ENCODE data around the gene NHLRC2. TPM values are rescaled to one million over a fixed set of nuclear protein-coding genes. Genes with fewer than 3 reads are reported as not detected.

Gene NHLRC2
- total and polyA plus RNA-seq, 8 donors, result 2.8 to 112 (median 16.4) TPM

DNA sequence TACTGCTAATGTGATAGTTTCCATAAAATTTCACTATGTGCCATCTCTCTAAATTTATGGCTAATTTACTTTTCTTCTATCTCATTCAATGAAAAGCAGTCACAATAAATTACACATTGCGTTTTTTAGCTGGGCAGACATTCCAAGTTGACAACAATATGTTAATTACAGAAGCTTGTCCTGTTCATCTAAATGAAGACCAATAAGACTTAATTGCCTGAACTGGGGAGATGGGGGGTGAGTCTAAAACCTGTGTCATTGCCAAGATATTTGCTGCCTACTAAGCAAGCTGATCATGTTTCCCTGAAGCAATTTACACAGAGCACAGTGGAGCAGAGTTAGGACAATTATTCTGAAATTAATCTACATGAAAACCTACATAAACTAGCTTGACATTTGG lies 99.9 kb downstream of the NHLRC2 start:
- Histone ChIP-seq H3K4me3 (no peak overlapping the region), H3K27me3 (no peaks in the 10 kb centered on the region), H3K27ac (no peak overlapping the region), H3K4me1 (peaks cover 11 to 36% (median 30%) of the 10 kb centered on the region in 4 donors), H3K36me3 (no peaks in the 10 kb centered on the region), H3K9me3 (no peaks in the 10 kb centered on the region)
- TF ChIP-seq, protein P1, sequence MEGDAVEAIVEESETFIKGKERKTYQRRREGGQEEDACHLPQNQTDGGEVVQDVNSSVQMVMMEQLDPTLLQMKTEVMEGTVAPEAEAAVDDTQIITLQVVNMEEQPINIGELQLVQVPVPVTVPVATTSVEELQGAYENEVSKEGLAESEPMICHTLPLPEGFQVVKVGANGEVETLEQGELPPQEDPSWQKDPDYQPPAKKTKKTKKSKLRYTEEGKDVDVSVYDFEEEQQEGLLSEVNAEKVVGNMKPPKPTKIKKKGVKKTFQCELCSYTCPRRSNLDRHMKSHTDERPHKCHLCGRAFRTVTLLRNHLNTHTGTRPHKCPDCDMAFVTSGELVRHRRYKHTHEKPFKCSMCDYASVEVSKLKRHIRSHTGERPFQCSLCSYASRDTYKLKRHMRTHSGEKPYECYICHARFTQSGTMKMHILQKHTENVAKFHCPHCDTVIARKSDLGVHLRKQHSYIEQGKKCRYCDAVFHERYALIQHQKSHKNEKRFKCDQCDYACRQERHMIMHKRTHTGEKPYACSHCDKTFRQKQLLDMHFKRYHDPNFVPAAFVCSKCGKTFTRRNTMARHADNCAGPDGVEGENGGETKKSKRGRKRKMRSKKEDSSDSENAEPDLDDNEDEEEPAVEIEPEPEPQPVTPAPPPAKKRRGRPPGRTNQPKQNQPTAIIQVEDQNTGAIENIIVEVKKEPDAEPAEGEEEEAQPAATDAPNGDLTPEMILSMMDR (IDR thresholded peaks at IDR 0.05), result no peak
- TF ChIP-seq POLR2A (IDR thresholded peaks at IDR 0.05), result no peak
- no peak for TF ChIP-seq EP300 (IDR thresholded peaks at IDR 0.05)
- no peak for TF ChIP-seq POLR2AphosphoS5 (IDR thresholded peaks at IDR 0.05)
- no peak for DNase-seq
- intact Hi-C loops (cut with DNase I; ENCODE audit: low total_unique reads), result no loop called here
- 83 to 95% (median 92%) methylated on average over 1 of the region's 1 CpG for WGBS, 5 donors

DNA sequence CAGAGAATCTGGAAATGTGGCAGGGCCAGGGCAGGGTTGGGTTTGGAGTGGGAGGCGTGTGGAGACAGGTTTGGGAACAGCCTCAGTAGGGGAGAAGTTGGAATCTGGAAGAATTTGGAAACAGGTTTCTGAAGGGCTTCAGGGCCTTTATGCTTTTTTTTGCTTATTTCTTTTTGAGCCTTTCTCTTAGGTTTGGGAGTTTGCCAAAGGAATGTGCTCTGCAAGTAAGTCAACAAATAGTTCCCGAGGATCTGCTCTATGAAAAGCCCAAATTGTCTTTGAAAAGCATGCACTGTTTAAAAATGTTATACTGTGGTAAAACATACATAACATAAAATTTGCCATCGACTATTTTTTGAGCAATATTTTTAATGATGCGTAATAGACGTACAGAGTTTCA lies 102.6 kb downstream of the NHLRC2 start:
- WGBS, 5 donors, result 61 to 71% (median 64%) methylated on average over 5 of the region's 5 CpGs
- Histone ChIP-seq H3K4me3 (no peak overlapping the region), H3K27ac (peak overlapping the region in 3 of 5 donors; percentile 16 to 57 (median 37)), H3K36me3 (no peaks in the 10 kb centered on the region), H3K27me3 (no peaks in the 10 kb centered on the region), H3K4me1 (peaks cover 36 to 62% (median 47%) of the 10 kb centered on the region in 4 donors), H3K9me3 (no peaks in the 10 kb centered on the region)
- DNase-seq, result peak in 1 of 2 donors; percentile 74
- TF ChIP-seq EP300 (IDR thresholded peaks at IDR 0.05) (no peak), POLR2AphosphoS5 (IDR thresholded peaks at IDR 0.05) (no peak), POLR2A (IDR thresholded peaks at IDR 0.05) (no peak)
- TF ChIP-seq, protein P1 (IDR thresholded peaks at IDR 0.05), result no peak
- intact Hi-C loops (cut with DNase I; ENCODE audit: low total_unique reads), result no loop called here

DNA sequence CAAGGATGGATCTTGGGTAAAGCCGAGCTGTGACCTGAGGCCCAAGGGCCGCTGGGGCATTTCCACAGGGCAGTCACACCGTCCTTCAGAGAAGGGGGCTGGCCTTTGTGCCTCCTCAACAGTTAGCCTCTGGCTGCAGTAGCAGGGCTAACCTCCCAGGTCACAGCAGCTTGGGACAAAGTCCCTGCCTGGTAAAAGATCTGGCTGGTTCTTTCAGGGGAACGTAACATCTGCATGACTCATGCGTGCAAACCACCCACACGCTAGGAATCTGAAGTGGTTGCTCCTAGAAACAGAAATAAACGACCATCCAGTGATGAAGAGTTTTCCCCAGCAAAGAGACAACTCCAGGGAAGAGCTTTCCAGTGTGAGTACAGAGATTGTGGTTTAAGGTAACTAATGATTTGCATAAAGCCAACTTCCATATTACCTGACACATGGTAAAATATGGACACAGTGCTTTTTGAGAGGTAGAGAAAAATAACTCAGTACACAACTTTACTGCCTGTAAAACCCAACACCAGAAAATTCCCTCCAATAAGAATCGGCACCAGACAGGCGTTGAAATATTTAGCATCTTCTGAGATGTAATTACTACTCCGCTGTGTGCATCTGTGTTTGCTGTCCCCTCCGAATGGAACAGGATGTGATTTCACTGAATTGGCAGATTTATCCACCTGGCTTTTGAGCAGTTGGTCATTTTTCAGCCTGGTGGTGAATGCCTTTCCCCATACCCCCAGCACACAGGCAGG lies 104.3 kb downstream of the NHLRC2 start:
- H3K4me3 ChIP-seq, result no peak overlapping the region
- peak; percentile 46 to 90 for DNase-seq
- TF ChIP-seq POLR2AphosphoS5 (IDR thresholded peaks at IDR 0.05), result peak in 1 of 3 donors; percentile 66
- TF ChIP-seq, protein P1 (IDR thresholded peaks at IDR 0.05), result no peak
- H3K36me3 ChIP-seq, result no peaks in the 10 kb centered on the region
- 47 to 67% (median 57%) methylated on average over 8 to 11 of the region's 11 CpGs for WGBS, 5 donors
- no peaks in the 10 kb centered on the region for H3K27me3 ChIP-seq
- peaks cover 38 to 66% (median 48%) of the 10 kb centered on the region in 4 donors for H3K4me1 ChIP-seq
- intact Hi-C loops (cut with DNase I; ENCODE audit: low total_unique reads), result no loop called here
- H3K27ac ChIP-seq, result peak overlapping the region; percentile 63 to 88 (median 78)
- no peaks in the 10 kb centered on the region for H3K9me3 ChIP-seq

DNA sequence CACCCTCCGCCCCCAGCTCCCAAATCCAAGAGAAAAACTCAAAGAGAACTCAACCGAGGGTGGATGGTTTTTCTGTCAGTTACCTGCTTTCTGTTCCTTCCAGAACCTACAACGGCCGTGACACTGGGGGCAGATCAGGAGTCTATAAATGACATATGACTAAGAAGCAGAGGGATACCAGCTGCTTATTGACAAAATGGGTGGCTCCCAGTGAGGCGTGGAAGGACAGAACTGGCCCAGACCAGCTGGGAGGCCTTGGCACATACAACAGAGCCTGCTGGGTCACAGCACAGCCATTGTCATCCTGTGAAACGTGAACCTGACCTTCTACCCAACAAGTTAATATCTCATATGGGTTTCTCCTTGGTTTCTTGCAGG lies 104.9 kb downstream of the NHLRC2 start:
- no peak for TF ChIP-seq POLR2A (IDR thresholded peaks at IDR 0.05)
- TF ChIP-seq EP300 (IDR thresholded peaks at IDR 0.05), result no peak
- TF ChIP-seq, protein P1 (IDR thresholded peaks at IDR 0.05), result no peak
- peak in 2 of 3 donors; percentile 45 to 46 for TF ChIP-seq POLR2AphosphoS5 (IDR thresholded peaks at IDR 0.05)
- Histone ChIP-seq H3K4me1 (peaks cover 38 to 66% (median 48%) of the 10 kb centered on the region in 4 donors), H3K27me3 (no peaks in the 10 kb centered on the region), H3K9me3 (no peaks in the 10 kb centered on the region), H3K27ac (peak overlapping the region; percentile 63 to 88 (median 78)), H3K36me3 (no peaks in the 10 kb centered on the region), H3K4me3 (no peak overlapping the region)
- DNase-seq, result peak; percentile 73 to 90
- 51 to 65% (median 59%) methylated on average over 6 of the region's 6 CpGs for WGBS, 5 donors
- intact Hi-C loops (cut with DNase I; ENCODE audit: low total_unique reads), result no loop called here

Data from stomach (tissue), 9 donors.